A172 (cell line): ENCODE results near the gene FOXR1. TPM values are rescaled to one million over a fixed set of nuclear protein-coding genes. Genes with fewer than 3 reads are reported as not detected.
"Not testable (repeated sequence)": the region's sequence is repeated elsewhere in the genome, so short reads cannot be mapped to it uniquely, and the experiment has no call there.

Experiments
- DNase-seq: peaks from one replicate; pipeline ENCODE4 v3.0.0-alpha.2; 2015; ENCODE audit warnings: low spot score
- total RNA-seq: library from RNA; depleted of rRNA; stranded (reverse); fragments of >200 nt; shearing (Covaris generic); gene quantifications from 2 replicates; pipeline ENCODE4 v1.2.3, GENCODE V29; 2014

The FOXR1 gene
- total RNA-seq, 1 experiment from 2014 or later = not detected

DNA sequence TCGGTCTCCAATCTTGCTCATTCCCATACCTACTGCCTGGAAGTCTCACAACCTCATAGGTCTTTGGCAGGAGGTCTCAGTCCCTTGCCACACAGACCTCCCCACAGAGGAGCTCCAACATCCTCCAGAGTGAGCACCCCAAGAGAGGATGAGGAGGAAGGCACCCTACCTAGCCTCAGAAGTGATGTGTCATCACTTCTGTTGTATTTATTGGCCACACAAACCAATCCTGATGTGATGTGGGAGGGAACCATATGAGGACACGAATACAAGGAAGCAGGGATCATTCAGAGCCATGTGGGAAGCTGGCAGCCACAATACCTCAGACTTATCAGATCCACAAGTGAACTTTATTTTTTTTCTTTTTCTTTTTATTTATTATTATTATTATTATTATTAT lies 24.5 kb upstream of the FOXR1 start:
- DNase-seq = no peak

DNA sequence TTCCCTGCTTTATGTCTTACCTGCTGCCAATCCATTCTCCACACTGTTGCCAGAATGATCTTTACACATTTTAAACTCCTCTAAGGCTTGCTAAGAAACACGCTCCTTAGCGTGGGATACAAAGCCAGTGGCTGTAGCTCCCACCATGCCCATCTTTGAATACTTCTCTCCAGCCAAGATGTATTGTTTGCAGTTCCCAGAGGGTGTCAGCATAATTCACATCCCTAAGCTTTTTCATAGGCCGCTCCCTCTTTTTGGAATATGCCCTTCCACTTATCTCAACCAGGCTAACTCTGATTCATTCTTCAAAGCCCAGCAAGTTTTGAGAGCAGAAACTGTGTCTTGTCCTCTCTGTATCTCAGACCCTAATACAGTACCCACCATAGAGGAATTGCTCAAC lies 23.6 kb upstream of the FOXR1 start:
- peak; percentile 6 for DNase-seq

DNA sequence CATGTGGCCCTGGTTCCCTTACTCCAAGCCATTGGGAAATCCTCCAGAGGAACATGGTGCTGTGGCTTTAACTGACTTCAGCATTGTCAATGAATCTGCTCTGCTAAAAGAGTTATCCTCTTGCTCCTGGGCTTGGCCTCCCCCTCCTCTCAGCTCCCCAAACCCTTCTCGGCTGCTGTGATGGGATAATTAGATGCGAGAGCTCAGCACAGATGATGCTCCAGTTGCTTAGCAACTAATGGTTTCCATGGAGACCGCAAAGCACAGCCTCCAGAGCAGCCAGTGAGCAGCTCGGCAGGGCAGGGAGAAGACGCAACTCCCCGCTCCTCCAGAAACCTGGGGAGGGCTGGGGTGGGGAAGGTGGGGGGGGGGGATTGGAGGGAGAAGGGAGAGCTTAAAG lies 18.3 kb upstream of the FOXR1 start:
- no peak for DNase-seq

DNA sequence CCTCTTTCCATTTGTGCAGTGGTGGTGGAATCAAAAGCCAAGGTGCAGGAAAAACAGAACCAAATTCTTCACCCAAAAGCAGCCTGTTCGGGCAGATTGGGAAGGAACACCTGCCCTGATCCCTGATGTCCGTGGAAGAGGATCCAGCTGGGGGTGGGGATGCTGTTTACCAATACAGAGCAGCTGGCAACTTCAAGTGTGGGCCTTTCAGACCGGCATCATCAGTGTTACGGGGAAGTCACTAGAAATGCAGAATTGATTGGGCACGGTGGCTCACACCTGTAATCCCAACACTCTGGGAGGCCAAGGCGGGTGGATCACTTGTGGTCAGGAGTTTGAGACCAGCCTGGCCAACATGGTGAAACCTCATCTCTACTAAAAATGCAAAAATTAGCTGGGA lies 17.6 kb upstream of the FOXR1 start:
- not testable (repeated sequence) for DNase-seq

DNA sequence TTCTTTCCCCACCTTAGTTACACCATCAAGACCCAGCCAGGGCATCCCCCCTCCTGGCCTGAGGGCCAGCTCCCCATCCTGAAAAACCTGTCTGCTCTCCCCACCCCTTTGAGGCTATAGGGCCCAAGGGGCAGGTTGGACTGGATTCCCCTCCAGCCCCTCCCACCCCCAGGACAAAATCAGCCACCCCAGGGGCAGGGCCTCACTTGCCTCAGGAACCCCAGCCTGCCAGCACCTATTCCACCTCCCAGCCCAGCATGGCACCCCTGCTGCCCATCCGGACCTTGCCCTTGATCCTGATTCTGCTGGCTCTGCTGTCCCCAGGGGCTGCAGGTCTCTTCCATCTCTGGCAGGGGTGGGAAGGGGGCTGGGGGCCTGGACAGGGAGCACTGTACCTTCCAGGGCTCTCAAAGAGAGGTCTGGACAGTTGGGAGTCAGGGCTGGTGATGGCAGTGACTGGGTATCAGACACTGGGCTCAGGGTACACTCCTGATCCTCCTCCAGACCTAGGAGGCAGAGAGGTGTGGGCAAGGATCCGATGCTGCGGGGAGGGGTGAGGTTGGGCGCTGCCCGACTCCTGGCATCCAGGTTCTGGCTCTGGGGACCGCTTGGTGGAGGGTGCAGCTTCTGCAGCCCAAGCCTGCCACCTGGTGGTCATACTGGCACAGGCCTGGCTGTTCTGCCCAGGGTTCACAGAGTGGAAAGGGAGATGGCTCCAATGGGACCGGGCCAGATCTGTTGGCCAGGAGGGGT lies 15.3 kb upstream of the FOXR1 start, which contains the start of gene UPK2:
Gene UPK2, plus strand, starts transcription at position 205 of the 753 bp plus-strand sequence. Its CDS starts 53 bp downstream, at position 258.
- DNase-seq = peak; percentile 61

DNA sequence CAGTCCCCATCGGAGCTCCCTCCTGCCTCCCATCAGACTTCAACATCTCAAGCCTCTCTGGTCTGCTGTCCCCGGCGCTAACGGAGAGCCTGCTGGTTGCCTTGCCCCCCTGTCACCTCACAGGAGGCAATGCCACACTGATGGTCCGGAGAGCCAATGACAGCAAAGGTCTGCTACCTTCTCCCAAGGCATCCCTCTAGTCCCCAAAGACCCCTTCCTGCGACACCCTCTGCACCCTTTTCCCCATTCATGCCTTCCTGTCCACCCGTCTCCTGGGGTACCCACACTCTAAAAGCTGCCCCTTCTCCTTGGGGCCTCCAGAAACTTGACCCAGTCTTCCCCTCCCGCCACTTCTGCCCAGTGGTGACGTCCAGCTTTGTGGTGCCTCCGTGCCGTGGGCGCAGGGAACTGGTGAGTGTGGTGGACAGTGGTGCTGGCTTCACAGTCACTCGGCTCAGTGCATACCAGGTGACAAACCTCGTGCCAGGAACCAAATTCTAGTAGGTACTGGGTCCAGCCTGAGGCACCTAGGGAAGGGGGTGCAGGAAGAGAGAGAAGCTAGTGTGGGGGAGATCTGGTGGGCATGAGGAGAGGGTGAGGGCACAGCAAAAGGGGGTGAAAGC lies 14.6 kb upstream of the FOXR1 start:
- DNase-seq = no peak

DNA sequence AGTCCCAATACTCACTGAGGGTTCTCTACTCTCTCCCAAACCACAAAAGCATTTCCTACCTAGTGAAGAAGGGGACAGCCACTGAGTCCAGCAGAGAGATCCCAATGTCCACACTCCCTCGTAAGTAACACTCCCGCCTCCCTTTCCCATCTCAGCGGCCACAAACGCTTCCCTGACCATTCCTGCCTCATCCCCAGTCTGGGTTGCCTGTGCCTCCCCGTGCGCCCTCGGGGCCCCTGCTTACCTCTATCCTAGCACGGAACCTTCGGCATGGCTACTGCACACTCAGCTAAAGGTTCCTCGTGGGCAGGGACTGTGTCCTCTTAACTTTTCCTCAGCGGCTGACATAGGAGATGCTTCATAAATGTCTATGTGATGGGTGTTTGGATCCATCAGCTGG lies 14.0 kb upstream of the FOXR1 start:
- DNase-seq = no peak

DNA sequence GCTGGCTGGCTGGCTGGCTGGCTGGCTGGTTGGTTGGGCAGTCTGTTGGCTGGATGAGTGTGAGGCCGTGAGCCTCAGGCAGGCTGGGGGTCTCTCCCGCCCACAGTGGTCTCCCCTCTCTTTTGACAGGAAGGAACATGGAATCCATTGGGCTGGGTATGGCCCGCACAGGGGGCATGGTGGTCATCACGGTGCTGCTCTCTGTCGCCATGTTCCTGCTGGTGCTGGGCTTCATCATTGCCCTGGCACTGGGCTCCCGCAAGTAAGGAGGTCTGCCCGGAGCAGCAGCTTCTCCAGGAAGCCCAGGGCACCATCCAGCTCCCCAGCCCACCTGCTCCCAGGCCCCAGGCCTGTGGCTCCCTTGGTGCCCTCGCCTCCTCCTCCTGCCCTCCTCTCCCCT lies 13.6 kb upstream of the FOXR1 start:
- DNase-seq = no peak

DNA sequence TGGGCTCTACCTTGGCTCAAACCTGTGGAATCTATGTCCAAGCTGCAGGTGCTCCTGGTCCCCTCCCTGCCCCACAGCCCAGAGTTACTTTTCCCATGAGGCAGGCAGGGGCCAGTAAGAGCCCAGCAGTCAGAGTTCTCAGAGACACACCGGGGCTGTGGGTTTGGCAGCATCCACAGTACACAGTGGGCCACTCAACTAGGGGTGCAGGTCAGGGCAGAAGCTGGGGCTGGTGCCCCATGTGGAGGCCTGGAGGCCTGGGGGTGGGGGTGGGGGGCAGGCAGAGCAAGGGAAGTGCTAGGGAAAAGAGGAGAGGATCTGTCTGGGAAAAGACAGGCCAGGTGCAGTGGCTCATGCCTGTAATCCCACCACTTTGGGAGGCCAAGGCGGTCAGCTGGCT lies 13.0 kb upstream of the FOXR1 start:
- no peak for DNase-seq

DNA sequence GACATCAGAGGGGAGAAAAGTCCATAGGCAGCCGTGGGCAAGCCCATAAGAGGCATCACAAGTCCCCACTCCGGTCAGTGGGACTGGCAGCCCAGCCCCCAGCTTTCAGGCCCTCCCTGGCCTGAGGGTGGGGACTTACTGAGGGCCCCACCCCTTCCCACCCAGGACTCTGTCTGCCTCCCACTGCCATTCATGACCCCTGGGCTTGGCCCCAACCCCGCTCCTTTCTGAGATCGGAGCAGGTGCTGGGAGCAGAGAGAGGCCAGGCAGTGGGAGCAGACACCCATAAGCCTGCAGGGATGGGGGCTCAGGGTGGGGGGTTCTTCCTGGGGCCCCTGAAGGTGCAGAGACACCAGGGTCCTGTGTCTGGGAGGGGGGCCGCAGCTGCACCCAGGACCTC lies 10.4 kb upstream of the FOXR1 start:
- DNase-seq = no peak

DNA sequence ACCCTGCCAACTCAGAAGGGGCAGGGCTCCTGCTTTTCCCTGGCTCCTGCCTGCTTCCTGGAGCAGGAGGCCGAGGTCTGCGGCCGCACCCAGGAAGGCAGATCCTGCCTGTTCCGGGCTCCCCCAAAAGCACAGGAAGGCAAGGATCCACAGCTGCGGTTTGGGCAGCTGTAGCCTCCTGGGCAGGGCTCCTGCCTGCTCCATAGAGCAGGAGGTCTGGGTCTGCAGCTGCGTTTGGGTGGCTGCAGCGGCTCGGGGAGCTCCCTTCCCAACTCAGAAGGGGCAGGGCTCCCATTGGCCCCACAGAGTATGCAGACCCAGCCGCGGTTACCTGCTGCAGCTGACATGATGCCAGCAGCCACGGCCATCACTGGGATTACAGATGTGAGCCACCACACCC lies 10.0 kb upstream of the FOXR1 start:
- no peak for DNase-seq

DNA sequence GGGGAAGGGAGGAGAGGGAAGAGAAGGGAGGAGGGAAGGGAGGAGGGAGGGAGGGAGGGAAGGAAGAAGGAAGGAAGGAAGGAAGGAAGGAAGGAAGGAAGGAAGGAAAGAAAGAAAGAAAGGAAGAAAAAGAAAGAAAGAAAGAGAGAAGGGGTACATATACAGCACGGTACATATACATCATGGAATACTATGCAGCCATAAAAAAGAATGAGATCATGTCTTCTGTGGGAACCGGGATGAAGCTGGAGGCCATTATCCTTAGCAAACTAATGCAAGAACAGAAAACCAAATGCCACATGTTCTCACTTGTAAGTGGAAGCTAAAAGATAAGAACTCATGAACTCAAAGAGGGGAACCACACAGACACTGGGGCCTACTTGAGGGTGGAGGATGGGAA lies 2.1 kb upstream of the FOXR1 start:
- DNase-seq = not testable (repeated sequence)

DNA sequence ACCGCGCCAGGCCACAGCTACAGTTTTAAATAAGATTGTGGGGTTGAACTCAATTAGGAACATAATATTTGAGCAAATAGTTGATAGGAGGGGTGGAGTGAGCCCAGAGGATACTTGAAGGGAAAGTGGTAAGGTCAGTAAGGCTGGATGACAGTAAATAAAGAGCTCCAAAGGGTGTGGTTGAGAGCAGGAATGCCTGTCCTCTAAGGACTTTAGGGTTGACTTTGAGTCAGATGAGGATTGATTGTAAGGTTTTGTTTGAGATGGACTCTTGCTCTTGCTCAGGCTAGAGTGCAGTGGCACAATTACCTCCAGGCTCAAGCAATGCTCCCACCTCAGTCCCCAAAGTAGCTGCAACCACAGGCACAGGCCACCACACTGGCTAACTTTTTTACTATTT lies 2.4 kb downstream of the FOXR1 start:
- no peak for DNase-seq

DNA sequence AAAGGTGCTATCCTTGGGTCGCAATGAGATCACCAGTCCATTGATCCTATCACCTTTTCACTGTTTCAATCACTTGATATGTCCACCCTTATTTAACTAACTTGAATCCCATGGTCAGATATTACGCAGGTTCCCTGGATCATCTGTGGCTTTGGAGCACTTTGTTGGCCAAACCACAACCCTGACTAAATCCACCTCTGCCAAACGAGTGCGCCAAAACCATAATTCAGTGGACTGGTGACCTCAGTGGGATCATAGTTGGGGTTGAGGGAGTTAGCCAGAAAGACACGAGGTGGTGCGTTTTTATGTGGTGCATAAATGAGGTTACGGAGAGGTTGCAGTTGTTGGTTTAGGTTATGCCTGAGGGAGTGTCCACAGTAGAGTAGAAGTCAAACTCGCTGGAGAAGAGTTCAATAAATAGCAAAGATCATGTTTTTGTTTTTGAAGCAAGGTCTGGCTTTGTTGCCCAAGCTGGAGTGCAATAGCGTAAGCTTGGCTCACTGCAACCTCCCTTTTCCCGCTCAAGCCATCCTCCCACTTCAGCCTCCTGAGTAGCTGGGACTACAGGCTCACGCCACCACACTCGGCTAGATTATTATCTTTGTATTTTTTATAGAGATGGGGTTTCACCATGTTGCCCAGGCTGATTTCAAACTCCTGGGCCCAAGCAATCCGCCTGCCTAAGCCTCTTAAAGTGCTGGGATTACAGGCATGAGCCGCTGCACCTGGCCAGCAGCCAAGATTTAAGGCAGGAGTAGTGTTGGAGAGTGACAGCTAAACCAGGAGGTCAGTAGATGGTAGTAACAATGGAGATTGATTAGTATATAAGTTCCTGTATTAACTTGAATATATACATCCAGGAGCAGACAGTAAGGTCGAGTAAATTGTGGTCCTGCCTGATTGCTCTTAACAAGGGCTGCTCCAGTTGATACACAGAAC lies 4.5 kb downstream of the FOXR1 start:
- DNase-seq = no peak

DNA sequence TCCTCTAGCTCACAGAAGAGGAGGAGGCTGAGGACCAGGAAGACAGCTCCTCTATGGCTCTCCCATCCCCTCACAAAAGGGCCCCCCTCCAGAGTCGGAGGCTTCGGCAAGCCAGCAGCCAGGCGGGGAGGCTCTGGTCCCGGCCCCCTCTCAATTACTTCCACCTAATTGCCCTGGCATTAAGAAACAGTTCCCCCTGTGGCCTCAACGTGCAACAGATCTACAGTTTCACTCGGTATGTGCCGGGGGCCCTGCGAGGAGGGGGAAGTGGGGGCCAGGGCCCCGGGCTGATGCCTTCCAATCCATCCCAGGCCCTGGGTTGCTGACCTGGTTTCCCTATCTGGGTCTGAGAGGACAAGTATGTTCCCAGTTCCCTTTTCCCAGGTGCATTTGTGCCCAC lies 7.9 kb downstream of the FOXR1 start:
- DNase-seq = no peak

DNA sequence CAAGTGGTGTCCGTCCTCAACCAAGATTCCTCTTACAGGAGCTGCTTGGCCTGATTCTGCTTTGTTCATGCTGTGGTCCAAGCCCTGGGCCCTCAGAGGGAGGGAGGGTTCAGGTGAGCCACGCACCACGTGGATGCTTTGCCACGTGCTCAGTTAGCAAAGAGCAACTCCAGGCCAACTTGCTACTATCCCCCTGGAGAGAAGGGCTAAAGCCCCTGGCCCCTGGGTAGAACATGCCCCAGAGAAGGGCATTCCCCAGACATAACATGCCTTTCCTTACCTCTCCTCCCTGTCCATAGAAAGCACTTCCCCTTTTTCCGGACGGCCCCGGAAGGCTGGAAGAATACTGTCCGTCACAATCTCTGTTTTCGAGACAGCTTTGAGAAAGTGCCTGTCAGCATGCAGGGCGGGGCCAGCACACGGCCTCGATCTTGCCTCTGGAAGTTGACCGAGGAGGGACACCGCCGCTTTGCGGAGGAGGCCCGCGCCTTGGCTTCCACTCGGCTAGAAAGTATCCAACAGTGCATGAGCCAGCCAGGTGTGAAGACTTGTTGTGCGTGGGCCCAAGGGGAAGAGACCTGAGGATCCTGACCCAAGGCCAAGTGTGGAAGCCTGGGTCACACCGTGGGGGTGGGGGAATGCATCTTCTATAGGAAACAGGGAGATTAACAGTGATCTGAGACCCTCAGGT lies 8.8 kb downstream of the FOXR1 start:
- no peak for DNase-seq

DNA sequence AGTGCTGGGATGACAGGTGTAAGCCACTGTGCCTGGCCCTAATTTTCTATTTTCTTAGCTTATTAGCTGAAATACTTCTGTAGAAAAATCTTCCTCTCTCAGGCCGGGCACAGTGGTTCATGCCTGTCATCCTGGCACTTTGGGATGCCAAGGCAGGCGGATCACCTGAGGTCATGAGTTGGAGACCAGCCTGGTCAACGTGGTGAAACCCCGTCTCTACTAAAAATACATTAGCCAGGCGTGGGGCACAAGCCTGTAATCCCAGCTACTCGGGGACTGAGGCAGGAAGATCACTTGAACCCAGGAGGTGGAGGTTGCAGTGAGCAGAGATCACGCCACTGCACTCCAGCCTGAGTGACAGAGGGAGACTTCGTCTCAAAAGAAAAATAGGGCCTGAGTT lies 12.8 kb downstream of the FOXR1 start:
- not testable (repeated sequence) for DNase-seq

DNA sequence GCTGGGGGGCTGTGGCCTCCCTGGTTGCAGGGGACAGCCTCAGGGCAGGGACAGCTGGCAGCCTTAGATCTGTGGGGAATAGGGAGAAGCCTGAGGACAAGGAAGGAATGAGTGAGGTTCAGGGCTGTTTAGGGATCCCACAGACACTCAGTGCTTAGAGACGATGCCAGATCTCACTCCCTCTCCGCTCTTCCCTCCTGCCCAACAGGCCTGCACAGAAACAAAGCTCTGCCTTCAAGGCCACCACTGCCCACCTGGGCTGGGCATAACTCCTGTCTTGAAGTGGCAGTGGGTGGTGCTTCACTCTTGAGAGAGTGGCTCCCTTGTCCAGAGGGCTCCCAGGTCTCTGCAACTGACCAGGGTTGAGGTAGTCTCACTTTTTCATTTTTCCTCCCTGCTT lies 13.3 kb downstream of the FOXR1 start:
- DNase-seq = no peak

DNA sequence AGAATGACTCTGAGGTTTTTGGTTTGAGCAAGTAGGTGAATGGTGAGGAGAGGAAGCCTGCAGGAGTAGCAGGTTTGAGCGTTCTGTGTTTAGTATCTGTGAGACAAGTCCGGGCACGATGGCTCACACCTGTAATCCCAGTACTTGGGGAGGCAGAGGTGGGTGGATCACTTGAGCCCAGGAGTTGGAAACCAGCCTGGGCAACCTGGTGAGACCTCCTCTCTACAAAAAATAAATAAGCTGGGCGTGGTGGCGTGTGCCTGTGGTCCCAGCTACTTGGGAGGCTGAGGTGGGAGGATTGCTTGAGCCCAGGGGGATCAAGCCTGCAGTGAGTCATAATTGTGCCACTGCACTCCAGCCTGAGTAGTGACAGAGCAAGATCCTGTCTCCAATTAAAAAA lies 16.7 kb downstream of the FOXR1 start:
- DNase-seq = no peak

DNA sequence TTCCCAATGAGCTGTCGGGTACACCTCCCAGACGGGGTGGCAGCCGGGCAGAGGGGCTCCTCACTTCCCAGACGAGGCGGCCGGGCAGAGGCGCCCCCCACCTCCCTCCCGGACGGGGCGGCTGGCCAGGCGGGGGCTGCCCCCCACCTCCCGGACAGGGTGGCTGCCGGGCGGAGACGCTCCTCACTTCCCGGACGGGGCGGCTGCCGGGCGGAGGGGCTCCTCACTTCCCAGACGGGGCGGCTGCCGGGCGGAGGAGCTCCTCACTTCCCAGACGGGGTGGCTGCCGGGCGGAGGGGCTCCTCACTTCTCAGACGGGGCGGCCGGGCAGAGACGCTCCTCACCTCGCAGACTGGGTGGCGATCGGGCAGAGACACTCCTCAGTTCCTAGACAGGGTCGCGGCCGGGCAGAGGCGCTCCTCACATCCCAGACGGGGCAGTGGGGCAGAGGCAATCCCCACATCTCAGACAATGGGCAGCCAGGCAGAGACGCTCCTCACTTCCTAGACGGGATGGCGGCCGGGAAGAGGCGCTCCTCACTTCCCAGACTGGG lies 20.0 kb downstream of the FOXR1 start:
- not testable (repeated sequence) for DNase-seq

DNA sequence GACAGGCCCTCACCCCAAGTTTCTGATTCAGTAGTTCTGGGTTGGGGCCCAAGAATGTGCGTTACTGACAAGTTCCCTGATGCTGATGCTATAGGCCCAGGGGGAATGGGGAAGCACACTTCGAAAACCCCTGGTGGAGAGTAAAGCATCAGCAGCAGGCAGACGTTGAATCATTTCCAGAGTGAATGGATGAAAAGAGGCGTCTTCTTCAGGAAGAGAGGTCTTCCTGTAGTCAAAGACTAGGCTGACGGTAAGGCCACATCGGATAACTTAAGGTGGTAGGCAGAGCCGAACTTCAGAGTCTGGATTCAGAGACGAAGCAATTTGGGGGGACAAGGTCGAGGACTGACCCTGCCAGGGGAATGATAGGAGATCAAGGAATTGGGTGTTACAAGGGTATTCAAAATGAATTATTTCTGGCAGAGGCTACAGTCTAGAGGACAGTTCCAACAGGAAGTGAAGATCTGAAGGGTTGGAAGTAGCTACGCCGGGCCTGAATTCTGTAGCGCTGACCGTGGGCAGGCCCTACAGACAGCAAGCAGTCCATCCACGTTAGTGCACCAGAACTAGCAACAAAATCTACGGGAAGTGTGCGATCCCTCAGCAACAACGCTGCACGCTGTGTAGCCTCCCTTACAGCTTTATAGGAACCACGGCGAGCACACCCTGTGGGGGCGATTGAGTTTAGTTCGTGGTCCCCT lies 25.5 kb downstream of the FOXR1 start:
- DNase-seq = no peak
